Measurements from ENCODE around the gene FAM107B.

Gene FAM107B

DNA sequence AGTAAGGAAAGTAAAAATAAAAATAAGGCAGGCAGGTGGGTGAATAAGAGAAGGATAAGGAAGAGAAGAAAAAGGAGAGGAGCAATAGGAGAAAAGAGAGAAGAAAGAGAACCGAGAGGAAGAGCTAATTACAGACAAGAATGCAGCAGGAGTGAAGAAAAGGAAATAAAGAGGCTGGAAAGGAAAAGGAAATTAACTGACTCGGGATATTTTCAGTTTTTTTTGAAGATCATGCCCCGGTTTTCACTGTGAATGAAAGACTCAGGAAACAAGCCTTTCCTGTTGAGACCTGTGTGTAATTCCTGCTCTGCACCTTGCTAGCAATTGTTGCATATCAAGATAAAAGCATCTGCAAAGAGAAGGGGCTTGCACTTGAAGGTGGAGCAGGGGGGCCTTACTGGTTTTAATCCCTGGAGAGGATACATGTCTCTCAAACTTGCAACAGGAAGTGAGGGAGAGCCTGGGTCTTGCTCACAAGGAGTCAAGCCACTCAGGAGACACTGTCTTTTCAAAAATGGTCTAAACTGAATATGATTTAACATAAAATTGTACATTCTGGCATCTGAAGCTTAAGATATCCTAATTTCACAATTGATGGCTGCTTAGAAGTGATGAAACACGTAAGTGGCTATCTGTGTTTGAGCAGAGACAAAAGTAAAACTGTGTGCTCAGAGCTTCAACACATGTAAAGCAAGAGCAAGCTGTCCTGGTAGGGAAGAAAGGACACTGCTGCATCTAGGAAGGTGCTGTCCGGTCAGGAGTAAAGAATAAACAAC, 157.6 kb downstream of the FAM107B start:
- no peak for TF ChIP-seq ZFX (IDR thresholded peaks at IDR 0.05)
- TF ChIP-seq, protein P1, sequence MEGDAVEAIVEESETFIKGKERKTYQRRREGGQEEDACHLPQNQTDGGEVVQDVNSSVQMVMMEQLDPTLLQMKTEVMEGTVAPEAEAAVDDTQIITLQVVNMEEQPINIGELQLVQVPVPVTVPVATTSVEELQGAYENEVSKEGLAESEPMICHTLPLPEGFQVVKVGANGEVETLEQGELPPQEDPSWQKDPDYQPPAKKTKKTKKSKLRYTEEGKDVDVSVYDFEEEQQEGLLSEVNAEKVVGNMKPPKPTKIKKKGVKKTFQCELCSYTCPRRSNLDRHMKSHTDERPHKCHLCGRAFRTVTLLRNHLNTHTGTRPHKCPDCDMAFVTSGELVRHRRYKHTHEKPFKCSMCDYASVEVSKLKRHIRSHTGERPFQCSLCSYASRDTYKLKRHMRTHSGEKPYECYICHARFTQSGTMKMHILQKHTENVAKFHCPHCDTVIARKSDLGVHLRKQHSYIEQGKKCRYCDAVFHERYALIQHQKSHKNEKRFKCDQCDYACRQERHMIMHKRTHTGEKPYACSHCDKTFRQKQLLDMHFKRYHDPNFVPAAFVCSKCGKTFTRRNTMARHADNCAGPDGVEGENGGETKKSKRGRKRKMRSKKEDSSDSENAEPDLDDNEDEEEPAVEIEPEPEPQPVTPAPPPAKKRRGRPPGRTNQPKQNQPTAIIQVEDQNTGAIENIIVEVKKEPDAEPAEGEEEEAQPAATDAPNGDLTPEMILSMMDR (conservative IDR thresholded peaks at IDR 0.05): no peak
- no peak overlapping the region for H3K27ac ChIP-seq

DNA sequence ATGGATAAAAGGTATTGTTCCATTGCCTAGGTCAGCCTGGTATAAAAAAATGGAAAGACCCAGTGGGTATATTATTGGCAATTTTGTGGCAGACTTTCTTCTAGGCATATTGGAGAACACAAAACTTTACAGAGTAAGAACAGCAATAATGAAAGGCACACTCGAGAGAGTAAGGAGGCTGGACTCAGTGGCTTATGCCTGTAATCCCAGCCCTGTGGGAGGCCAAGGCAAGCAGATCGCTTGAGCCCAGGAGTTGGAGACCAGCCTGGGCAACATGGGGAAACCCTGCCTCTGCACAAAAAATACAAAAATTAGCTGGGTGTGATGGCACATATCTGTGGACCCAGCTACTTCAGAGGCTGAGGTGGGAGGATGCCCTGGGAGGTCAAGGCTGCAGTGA, 158.2 kb downstream of the FAM107B start:
- H3K27ac ChIP-seq: no peak overlapping the region
- TF ChIP-seq ZFX (IDR thresholded peaks at IDR 0.05): no peak
- TF ChIP-seq, protein P1 (conservative IDR thresholded peaks at IDR 0.05): no peak

DNA sequence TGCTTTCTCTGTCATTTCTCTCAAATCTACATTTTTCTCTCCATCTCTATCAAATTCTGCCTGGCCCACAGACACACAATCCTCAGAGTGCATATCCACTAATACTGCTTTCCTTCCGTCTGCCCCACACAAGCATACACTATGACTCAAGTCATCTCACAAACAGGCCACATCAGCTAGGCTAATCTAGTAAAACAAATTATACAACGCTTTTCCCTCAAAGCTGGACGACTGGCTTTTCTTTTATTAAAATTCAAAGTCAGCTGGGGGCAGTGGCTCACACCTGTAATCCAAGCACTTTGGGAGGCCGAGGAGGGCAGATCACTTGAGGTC, 161.1 kb downstream of the FAM107B start:
- H3K27ac ChIP-seq: no peak overlapping the region
- TF ChIP-seq, protein P1 (conservative IDR thresholded peaks at IDR 0.05): no peak
- no peak for TF ChIP-seq ZFX (IDR thresholded peaks at IDR 0.05)

DNA sequence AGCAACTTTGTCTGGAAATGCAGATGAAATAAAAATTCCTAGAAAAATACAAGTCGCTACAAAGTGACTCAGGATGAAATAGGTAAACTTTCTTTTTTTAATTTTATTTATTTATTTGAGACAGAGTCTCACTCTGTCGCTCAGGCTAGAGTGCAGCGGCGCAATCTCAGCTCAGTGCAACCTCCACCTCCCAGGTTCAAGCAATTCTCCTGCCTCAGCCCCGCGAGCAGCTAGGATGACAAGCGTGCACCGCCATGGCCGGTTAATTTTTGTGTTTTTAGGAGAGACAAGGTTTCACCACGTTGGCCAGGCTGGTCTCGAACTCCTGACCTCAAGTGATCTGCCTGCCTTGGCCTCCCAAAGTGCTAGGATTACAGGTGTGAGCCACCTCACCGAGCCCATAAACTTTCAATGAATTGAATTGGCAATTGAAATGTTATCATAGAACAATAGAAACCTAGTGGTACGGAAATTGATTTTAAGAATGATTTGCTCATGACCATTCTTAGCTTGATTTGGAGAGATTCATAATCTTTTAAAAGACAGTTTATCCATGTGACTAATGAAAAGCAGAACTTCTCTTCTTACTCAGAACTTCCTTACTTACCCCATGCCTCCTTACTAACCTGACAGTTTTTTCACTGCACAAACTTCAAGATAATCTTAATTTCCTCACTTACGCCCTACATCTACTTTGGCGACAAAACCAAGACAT, 161.7 kb downstream of the FAM107B start:
- H3K27ac ChIP-seq: no peak overlapping the region
- no peak for TF ChIP-seq ZFX (IDR thresholded peaks at IDR 0.05)
- TF ChIP-seq, protein P1 (conservative IDR thresholded peaks at IDR 0.05): no peak

DNA sequence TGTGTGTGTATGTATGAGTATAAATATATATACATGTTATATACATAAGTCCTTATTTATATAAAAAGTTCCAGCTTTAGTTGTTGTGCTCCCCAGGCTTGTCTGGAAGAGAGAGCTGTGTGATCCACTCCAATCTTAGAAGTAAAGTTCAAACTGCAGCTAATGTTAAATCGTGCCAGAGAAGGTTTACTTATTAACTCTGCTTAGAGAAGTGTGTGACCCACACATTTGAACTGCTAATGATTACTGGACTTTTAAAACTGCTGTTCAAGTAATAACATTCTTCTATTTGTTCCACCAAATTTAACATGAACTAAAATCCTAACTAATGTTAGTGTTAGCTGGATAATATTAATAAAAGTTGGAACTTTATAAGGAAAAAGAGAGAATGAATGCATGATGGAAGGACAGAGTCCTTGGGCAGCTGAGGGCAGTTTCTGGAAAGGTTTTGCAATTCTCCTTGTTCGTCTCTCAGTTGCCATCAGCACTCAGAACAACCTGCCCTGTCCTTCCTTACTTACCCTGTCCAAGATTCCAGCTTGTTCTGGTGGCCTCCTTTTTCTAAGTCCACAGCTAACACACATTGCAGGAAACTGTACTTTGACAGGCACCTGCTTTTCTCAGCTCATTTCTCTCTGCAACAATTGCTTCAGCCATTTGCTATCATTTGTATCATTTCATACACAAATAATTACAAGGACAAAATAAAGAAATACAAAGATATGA, 162.6 kb downstream of the FAM107B start:
- H3K27ac ChIP-seq: no peak overlapping the region
- TF ChIP-seq ZFX (IDR thresholded peaks at IDR 0.05): no peak
- TF ChIP-seq, protein P1 (conservative IDR thresholded peaks at IDR 0.05): no peak

DNA sequence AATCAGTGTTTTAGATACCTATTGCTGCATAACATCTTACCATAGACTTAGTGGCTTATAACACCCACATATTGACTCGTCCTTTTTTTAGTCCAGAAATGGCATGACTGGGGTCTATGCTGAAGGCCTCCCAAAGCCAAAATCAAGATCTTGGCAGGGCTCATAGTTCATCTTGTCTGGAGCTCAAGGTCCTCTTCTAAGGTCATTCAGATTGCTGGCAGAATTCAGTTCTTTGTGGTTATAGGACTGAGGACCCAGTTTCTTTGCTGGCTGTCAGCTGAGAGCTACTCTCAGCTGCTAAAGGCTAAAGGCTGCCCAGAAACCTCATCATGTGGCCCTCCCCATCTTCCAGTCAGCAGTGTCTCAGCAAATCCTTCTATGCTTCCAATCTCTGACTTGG, 165.5 kb downstream of the FAM107B start:
- H3K27ac ChIP-seq: no peak overlapping the region
- no peak for TF ChIP-seq ZFX (IDR thresholded peaks at IDR 0.05)
- TF ChIP-seq, protein P1 (conservative IDR thresholded peaks at IDR 0.05): no peak
